ENCODE results near the gene SLC24A5.

The SLC24A5 gene

GRCh38 chr15:48177383-48177765, 56.6 kb downstream of the SLC24A5 start:
- H3K4me3 ChIP-seq (ENCODE audit: low read depth, low read length) = peak overlapping the region; percentile 75
- DNase-seq (ENCODE audit: low read depth) = peak; percentile 48
- TF ChIP-seq, protein P1, sequence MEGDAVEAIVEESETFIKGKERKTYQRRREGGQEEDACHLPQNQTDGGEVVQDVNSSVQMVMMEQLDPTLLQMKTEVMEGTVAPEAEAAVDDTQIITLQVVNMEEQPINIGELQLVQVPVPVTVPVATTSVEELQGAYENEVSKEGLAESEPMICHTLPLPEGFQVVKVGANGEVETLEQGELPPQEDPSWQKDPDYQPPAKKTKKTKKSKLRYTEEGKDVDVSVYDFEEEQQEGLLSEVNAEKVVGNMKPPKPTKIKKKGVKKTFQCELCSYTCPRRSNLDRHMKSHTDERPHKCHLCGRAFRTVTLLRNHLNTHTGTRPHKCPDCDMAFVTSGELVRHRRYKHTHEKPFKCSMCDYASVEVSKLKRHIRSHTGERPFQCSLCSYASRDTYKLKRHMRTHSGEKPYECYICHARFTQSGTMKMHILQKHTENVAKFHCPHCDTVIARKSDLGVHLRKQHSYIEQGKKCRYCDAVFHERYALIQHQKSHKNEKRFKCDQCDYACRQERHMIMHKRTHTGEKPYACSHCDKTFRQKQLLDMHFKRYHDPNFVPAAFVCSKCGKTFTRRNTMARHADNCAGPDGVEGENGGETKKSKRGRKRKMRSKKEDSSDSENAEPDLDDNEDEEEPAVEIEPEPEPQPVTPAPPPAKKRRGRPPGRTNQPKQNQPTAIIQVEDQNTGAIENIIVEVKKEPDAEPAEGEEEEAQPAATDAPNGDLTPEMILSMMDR (IDR thresholded peaks at IDR 0.05; ENCODE audit: insufficient read depth, low read depth, low read length, missing control alignments) = no peak

- DNase-seq (ENCODE audit: low read depth) = peak; percentile 86
- peak within 1 kb of the TSS; percentile 75 for H3K4me3 ChIP-seq (ENCODE audit: low read depth, low read length)
- TF ChIP-seq, protein P1 (IDR thresholded peaks at IDR 0.05; ENCODE audit: insufficient read depth, low read depth, low read length, missing control alignments) = no peak
These were observed 57.2 kb downstream of the SLC24A5 start, which contains the start of gene MYEF2 for GRCh38 chr15:48177766-48178647. TSS of gene MYEF2 (minus strand) at chr15:48178295. CDS start at chr15:48178237, 58 bp downstream.

DNA sequence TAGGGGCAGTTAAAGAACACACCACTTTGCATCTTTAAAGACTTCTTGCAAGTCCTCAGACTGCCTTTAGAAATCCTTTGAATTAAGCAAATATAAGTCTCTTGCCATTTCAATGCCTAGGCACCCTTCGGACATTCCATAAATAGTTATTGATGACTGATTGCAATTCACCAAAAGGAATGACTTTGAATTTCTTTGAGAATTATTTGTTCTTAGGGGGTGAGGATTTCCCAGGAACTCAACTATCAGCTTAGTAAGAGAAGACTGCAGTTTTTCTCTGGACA, 57.8 kb downstream of the SLC24A5 start:
- H3K4me3 ChIP-seq (ENCODE audit: low read depth, low read length) = peak overlapping the region; percentile 75
- TF ChIP-seq, protein P1 (IDR thresholded peaks at IDR 0.05; ENCODE audit: insufficient read depth, low read depth, low read length, missing control alignments) = no peak
- no peak for DNase-seq (ENCODE audit: low read depth)

DNA sequence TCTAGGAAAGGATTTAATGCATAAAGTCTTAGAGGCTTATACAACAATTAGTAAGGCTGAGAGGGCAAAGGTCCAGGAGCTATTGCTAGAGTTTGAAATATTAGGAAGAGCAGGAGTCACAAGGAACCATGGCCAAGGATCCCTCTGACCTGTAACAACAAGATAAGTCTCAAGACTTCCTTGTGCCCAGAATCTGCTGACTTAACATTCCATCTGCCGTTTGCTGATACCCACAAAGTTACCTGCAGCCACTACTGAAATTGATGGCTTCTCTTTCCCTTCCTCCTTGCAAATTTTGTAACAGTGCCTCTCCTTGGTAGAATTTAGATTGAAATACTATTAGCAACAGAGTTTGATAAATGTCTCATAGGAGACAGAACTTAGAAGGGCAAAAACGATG, 62.0 kb downstream of the SLC24A5 start:
- TF ChIP-seq, protein P1 (IDR thresholded peaks at IDR 0.05; ENCODE audit: insufficient read depth, low read depth, low read length, missing control alignments) = no peak
- no peak overlapping the region for H3K4me3 ChIP-seq (ENCODE audit: low read depth, low read length)

DNA sequence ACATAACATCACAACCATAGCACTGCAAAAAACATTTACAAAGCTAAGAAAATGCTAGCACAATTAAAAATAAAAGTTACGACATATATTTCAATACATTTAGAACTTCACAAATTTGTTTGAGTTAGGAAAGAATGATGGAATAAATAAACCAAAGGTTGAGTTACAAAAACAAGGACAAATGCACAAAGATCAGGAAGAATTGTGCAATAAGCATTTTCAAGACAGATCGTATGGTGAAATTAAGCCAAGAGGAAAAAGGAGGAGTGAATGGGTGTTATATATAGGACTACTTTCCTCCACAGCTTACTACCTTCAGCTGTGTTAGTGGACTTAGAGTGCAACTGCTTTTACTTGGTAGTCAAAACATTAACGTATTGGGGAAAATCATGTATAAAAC, 64.7 kb downstream of the SLC24A5 start:
- no peak overlapping the region for H3K4me3 ChIP-seq (ENCODE audit: low read depth, low read length)
- TF ChIP-seq, protein P1 (IDR thresholded peaks at IDR 0.05; ENCODE audit: insufficient read depth, low read depth, low read length, missing control alignments) = no peak
- DNase-seq (ENCODE audit: low read depth) = no peak

More for the DNA sequence above, 62.0 kb downstream of the SLC24A5 start:
- no peak for DNase-seq (ENCODE audit: low read depth)

DNA sequence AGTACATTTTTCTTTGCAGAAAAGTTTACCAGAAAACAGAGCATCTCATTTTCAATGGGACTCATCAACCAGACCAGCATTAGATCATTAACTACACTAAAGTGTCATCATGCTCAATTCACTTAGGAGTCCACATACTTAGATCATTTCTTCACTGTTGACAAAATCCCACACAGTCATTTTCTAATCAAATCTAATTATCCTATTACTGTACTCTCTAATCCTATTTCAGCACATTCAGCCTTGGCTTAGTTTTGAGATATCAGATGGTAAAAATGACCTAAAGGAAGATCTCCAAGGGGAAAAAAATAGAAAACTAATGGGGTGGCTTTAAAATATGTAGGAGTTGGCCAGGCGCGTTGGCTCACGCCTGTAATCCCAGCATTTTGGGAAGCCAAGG, 65.5 kb downstream of the SLC24A5 start:
- TF ChIP-seq, protein P1 (IDR thresholded peaks at IDR 0.05; ENCODE audit: insufficient read depth, low read depth, low read length, missing control alignments) = no peak
- DNase-seq (ENCODE audit: low read depth) = no peak

More for the DNA sequence above, 65.5 kb downstream of the SLC24A5 start:
- no peak overlapping the region for H3K4me3 ChIP-seq (ENCODE audit: low read depth, low read length)

All from GM12865 (cell line).